HEK293T (cell line): ENCODE data around the gene SCN1A.

ENCODE experiments used
- ARNT ChIP-seq: fragments of 450-650 bp; IDR thresholded peaks from 2 replicates; pipeline ENCODE4 v1.6.1; 2017; ENCODE audit warnings: mild to moderate bottlenecking
- BHLHE40 ChIP-seq: fragments of 450-650 bp; IDR thresholded peaks from 2 replicates; pipeline ENCODE4 v1.6.1; 2016; ENCODE audit warnings: mild to moderate bottlenecking, moderate library complexity, borderline replicate concordance
- CTBP1 ChIP-seq: fragments of 450-650 bp; IDR thresholded peaks from 2 replicates; pipeline ENCODE4 v1.6.1; 2016; ENCODE audit warnings: borderline replicate concordance
- ELF4 ChIP-seq: fragments of 450-650 bp; IDR thresholded peaks from 2 replicates; pipeline ENCODE4 v1.6.1; 2017; ENCODE audit warnings: antibody characterized with exemption
- FOXA1 ChIP-seq: fragments of 450-650 bp; IDR thresholded peaks from 2 replicates; pipeline ENCODE4 v1.6.1; 2016; ENCODE audit warnings: mild to moderate bottlenecking
- FOXK2 ChIP-seq: fragments of 450-650 bp; IDR thresholded peaks from 2 replicates; pipeline ENCODE4 v1.6.1; 2016; ENCODE audit warnings: mild to moderate bottlenecking
- FOXM1 ChIP-seq: fragments of 450-650 bp; IDR thresholded peaks from 2 replicates; pipeline ENCODE4 v1.6.1; 2017; ENCODE audit warnings: mild to moderate bottlenecking, borderline replicate concordance
- HDGF ChIP-seq: fragments of 450-650 bp; IDR thresholded peaks from 2 replicates; pipeline ENCODE4 v1.6.1; 2017; ENCODE audit warnings: antibody characterized with exemption, borderline replicate concordance
- LEF1 ChIP-seq: fragments of 450-650 bp; IDR thresholded peaks from 2 replicates; pipeline ENCODE4 v1.6.1; 2017; ENCODE audit warnings: mild to moderate bottlenecking, borderline replicate concordance
- NFRKB ChIP-seq: fragments of 450-650 bp; IDR thresholded peaks from 2 replicates; pipeline ENCODE4 v1.6.1; 2016; ENCODE audit warnings: mild to moderate bottlenecking, moderate library complexity
- SP1 ChIP-seq: fragments of 450-650 bp; IDR thresholded peaks from 2 replicates; pipeline ENCODE4 v1.6.1; 2017
- SUZ12 ChIP-seq: fragments of 450-650 bp; IDR thresholded peaks from 2 replicates; pipeline ENCODE4 v1.6.1; 2016; ENCODE audit warnings: mild to moderate bottlenecking
- ZNF384 ChIP-seq: fragments of 450-650 bp; IDR thresholded peaks from 2 replicates; pipeline ENCODE4 v1.6.1; 2016
- TF ChIP-seq, protein P1 (sequence below): fragments of 450-650 bp; IDR thresholded peaks from 2 replicates; pipeline ENCODE4 v1.6.1; 2016

- TF ChIP-seq CTBP1 (no peak), FOXK2 (no peak), ARNT (no peak), BHLHE40 (no peak), FOXA1 (no peak), SUZ12 (no peak), FOXM1 (no peak), HDGF (no peak), SP1 (no peak), ZNF384 (no peak), NFRKB (no peak), LEF1 (no peak), ELF4 (no peak)
- TF ChIP-seq, protein P1, sequence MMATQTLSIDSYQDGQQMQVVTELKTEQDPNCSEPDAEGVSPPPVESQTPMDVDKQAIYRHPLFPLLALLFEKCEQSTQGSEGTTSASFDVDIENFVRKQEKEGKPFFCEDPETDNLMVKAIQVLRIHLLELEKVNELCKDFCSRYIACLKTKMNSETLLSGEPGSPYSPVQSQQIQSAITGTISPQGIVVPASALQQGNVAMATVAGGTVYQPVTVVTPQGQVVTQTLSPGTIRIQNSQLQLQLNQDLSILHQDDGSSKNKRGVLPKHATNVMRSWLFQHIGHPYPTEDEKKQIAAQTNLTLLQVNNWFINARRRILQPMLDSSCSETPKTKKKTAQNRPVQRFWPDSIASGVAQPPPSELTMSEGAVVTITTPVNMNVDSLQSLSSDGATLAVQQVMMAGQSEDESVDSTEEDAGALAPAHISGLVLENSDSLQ, result no peak
These were observed 12.2 kb downstream of the SCN1A start for GRCh38 chr2:166115589-166115988.
